ENCODE results near the gene POPDC3. TPM values are rescaled to one million over a fixed set of nuclear protein-coding genes. Genes with fewer than 3 reads are reported as not detected.
"Not testable (repeated sequence)": the region's sequence is repeated elsewhere in the genome, so short reads cannot be mapped to it uniquely, and the experiment has no call there.

Gene POPDC3
- total RNA-seq, 1 experiment from 2014 or later, result 5.7 TPM

DNA sequence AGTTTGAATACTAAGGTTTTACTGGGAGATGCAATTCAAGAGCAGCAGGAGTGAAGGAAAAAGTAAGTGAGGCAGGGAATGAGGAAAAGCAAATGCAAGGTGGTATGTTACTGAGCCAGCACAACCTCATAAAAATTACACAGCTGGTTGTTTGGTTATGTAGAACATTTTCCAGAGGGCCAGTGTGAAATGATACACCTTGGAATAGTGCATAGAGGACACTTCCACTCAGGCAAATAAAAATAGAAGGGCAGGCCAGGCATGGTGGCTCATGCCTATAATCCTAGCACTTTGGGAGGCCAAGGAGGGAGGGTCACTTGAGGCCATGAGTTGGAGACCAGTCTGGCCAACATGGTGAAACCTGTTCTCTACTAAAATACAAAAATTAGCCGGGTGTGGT is 43.4 kb upstream of the POPDC3 start:
- H3K9ac ChIP-seq (ENCODE audit: extremely low read depth, insufficient read length, low read length), result no peak overlapping the region
- Mint-ChIP-seq H3K27me3 (ENCODE audit: low read depth) (peaks cover 2% of the 10 kb centered on the region; the same call in 1 of the 2 replicates), H3K4me3 (no peak overlapping the region), H3K36me3 (ENCODE audit: insufficient read depth in 1 of 3, low read depth in 3 of 3) (no peaks in the 10 kb centered on the region), H3K4me1 (no peaks in the 10 kb centered on the region), H3K9me3 (no peaks in the 10 kb centered on the region), H3K27ac (no peak overlapping the region)
- TF ChIP-seq, protein P1, sequence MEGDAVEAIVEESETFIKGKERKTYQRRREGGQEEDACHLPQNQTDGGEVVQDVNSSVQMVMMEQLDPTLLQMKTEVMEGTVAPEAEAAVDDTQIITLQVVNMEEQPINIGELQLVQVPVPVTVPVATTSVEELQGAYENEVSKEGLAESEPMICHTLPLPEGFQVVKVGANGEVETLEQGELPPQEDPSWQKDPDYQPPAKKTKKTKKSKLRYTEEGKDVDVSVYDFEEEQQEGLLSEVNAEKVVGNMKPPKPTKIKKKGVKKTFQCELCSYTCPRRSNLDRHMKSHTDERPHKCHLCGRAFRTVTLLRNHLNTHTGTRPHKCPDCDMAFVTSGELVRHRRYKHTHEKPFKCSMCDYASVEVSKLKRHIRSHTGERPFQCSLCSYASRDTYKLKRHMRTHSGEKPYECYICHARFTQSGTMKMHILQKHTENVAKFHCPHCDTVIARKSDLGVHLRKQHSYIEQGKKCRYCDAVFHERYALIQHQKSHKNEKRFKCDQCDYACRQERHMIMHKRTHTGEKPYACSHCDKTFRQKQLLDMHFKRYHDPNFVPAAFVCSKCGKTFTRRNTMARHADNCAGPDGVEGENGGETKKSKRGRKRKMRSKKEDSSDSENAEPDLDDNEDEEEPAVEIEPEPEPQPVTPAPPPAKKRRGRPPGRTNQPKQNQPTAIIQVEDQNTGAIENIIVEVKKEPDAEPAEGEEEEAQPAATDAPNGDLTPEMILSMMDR (conservative IDR thresholded peaks at IDR 0.05), result no peak
- no peaks in the 10 kb centered on the region for H3K4me1 ChIP-seq (ENCODE audit: insufficient read depth, low read length)
- H2BK5ac ChIP-seq (ENCODE audit: insufficient read length, low read length), result no peak overlapping the region
- H3K27me3 ChIP-seq (ENCODE audit: insufficient read depth, low read length), result no peaks in the 10 kb centered on the region
- no peak overlapping the region for H2AFZ ChIP-seq (ENCODE audit: low read length)
- no peaks in the 10 kb centered on the region for H3K23me2 ChIP-seq (ENCODE audit: insufficient read length, low read depth, low read length, poor library complexity, severe bottlenecking)
- no peak overlapping the region for H4K91ac ChIP-seq (ENCODE audit: insufficient read length, low read depth, low read length)
- no peak overlapping the region for H3K27ac ChIP-seq (ENCODE audit: insufficient read length, low read depth, low read length)
- no peak overlapping the region for H3K14ac ChIP-seq (ENCODE audit: insufficient read depth, low read length)
- no peak overlapping the region for H2BK20ac ChIP-seq (ENCODE audit: low read depth, low read length, poor library complexity, severe bottlenecking)
- no peak overlapping the region for H3T11ph ChIP-seq (ENCODE audit: low read length)
- H3K23ac ChIP-seq (ENCODE audit: insufficient read length, low read depth, low read length), result no peak overlapping the region
- H2AK5ac ChIP-seq (ENCODE audit: insufficient read length, low read length), result no peak overlapping the region
- H4K8ac ChIP-seq (replicated peaks; ENCODE audit: insufficient read length, low read depth, low read length), result no peak overlapping the region
- no peak for DNase-seq
- no peak overlapping the region for H2BK15ac ChIP-seq (ENCODE audit: low read depth, low read length)
- whole genome bisulfite sequencing (ENCODE audit: extremely low coverage, insufficient read length, low lambda C conversion rate), result no CpG with 5 or more reads among the region's 1 CpG
- H3K79me1 ChIP-seq (ENCODE audit: insufficient read depth, low read depth, low read length, poor library complexity, severe bottlenecking), result no peaks in the 10 kb centered on the region
- no peak overlapping the region for H3K56ac ChIP-seq (ENCODE audit: insufficient read length, low read depth, low read length)
- H2BK120ac ChIP-seq (ENCODE audit: low read depth, low read length, poor library complexity, severe bottlenecking), result no peak overlapping the region
- H3K4me2 ChIP-seq (ENCODE audit: insufficient read depth, insufficient read length, low read length), result no peak overlapping the region
- no peaks in the 10 kb centered on the region for H4K20me1 ChIP-seq (ENCODE audit: control insufficient read depth, insufficient read depth, insufficient read length)
- H4K5ac ChIP-seq (ENCODE audit: insufficient read length, low read depth, low read length), result no peak overlapping the region
- H3K9me3 ChIP-seq (ENCODE audit: control insufficient read depth, low read depth, low read length), result no peaks in the 10 kb centered on the region
- no peak overlapping the region for H3K18ac ChIP-seq (ENCODE audit: insufficient read length, low read depth, low read length)
- no peak overlapping the region for H3K4ac ChIP-seq (ENCODE audit: low read depth, low read length)
- no peak overlapping the region for H2BK12ac ChIP-seq (ENCODE audit: insufficient read length, low read depth, low read length)
- H3K79me2 ChIP-seq (ENCODE audit: insufficient read depth, low read length), result no peaks in the 10 kb centered on the region

DNA sequence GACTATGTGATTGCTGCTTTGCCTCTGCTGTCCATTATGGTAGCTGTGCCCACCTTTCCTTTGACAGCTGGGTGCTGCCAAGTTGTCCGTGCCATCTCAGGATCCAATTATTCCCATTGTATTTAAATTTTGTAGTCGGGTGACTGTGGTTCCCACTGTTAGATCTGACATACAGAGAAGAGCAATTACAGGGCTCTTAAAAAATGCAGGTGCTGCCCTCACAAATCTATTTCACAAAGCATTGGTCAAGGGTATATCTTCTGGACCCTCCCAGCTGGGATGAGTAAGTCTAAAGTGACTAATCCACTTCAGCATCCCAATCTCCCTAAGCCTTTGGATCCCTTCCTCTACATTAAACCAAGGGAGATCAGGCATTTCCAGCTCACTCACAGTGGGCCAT is 41.4 kb upstream of the POPDC3 start:
- H3T11ph ChIP-seq (ENCODE audit: low read length); H2BK120ac ChIP-seq (ENCODE audit: low read depth, low read length, poor library complexity, severe bottlenecking); DNase-seq: not testable (repeated sequence)

More for the DNA sequence above, 41.4 kb upstream of the POPDC3 start:
- not testable (repeated sequence) for H3K27ac Mint-ChIP-seq; H3K14ac ChIP-seq (ENCODE audit: insufficient read depth, low read length); H3K27ac ChIP-seq (ENCODE audit: insufficient read length, low read depth, low read length); H3K18ac ChIP-seq (ENCODE audit: insufficient read length, low read depth, low read length); H2AK5ac ChIP-seq (ENCODE audit: insufficient read length, low read length); H2BK12ac ChIP-seq (ENCODE audit: insufficient read length, low read depth, low read length); H3K27me3 Mint-ChIP-seq (ENCODE audit: low read depth); H2BK15ac ChIP-seq (ENCODE audit: low read depth, low read length); H4K8ac ChIP-seq (replicated peaks; ENCODE audit: insufficient read length, low read depth, low read length); H3K4me1 Mint-ChIP-seq; H3K56ac ChIP-seq (ENCODE audit: insufficient read length, low read depth, low read length); H2BK5ac ChIP-seq (ENCODE audit: insufficient read length, low read length); H4K20me1 ChIP-seq (ENCODE audit: control insufficient read depth, insufficient read depth, insufficient read length); H3K4me2 ChIP-seq (ENCODE audit: insufficient read depth, insufficient read length, low read length); H3K23me2 ChIP-seq (ENCODE audit: insufficient read length, low read depth, low read length, poor library complexity, severe bottlenecking); H4K5ac ChIP-seq (ENCODE audit: insufficient read length, low read depth, low read length); H3K27me3 ChIP-seq (ENCODE audit: insufficient read depth, low read length); H3K9me3 Mint-ChIP-seq; H3K4me1 ChIP-seq (ENCODE audit: insufficient read depth, low read length); H3K4me3 Mint-ChIP-seq; H3K79me2 ChIP-seq (ENCODE audit: insufficient read depth, low read length); H2BK20ac ChIP-seq (ENCODE audit: low read depth, low read length, poor library complexity, severe bottlenecking); H3K36me3 Mint-ChIP-seq (ENCODE audit: insufficient read depth in 1 of 3, low read depth in 3 of 3); H3K23ac ChIP-seq (ENCODE audit: insufficient read length, low read depth, low read length); H3K79me1 ChIP-seq (ENCODE audit: insufficient read depth, low read depth, low read length, poor library complexity, severe bottlenecking); H2AFZ ChIP-seq (ENCODE audit: low read length); H3K9ac ChIP-seq (ENCODE audit: extremely low read depth, insufficient read length, low read length); H3K9me3 ChIP-seq (ENCODE audit: control insufficient read depth, low read depth, low read length); H3K4ac ChIP-seq (ENCODE audit: low read depth, low read length); H4K91ac ChIP-seq (ENCODE audit: insufficient read length, low read depth, low read length)
- no CpG with 5 or more reads among the region's 2 CpGs for WGBS (ENCODE audit: extremely low coverage, insufficient read length, low lambda C conversion rate)
